Neural progenitor cell (in vitro differentiated cells): Measurements from ENCODE around the gene TIPRL.

ENCODE experiments used
- CTCF ChIP-seq: fragments of 200-600 bp; sonication (generic); IDR thresholded peaks from 2 replicates; pipeline ENCODE4 v1.5.1; 2017; ENCODE audit warnings: antibody characterized with exemption, mild to moderate bottlenecking
- EZH2phosphoT487 ChIP-seq: fragments of 200-600 bp; sonication (generic); IDR thresholded peaks from 2 replicates; pipeline ENCODE4 v1.6.1; 2017; ENCODE audit warnings: antibody characterized with exemption

- TF ChIP-seq CTCF = no peak
- no peak for TF ChIP-seq EZH2phosphoT487
Measured at GRCh38 chr1:168220470-168220871, 41.7 kb downstream of the TIPRL start.
